HG03139 (cell line): ENCODE data around the gene SLC9A7.

Experiments
- ATAC-seq: cut with Tn5 transposase; IDR thresholded peaks from one replicate; pipeline ENCODE4 v1.9.1; 2021; ENCODE audit not compliant: unreplicated experiment

SLC9A7 gene

GRCh38 chrX:46707274-46707965, 51.5 kb downstream of the SLC9A7 start:
- no peak for ATAC-seq

GRCh38 chrX:46704767-46705386, 54.0 kb downstream of the SLC9A7 start:
- ATAC-seq = peak; percentile 82

GRCh38 chrX:46703980-46704379, 54.9 kb downstream of the SLC9A7 start:
- no peak for ATAC-seq

GRCh38 chrX:46698691-46699090, 60.2 kb downstream of the SLC9A7 start:
- no peak for ATAC-seq

- no peak for ATAC-seq
Observed at GRCh38 chrX:46695491-46695890, 63.4 kb downstream of the SLC9A7 start.

GRCh38 chrX:46694549-46694948, 64.4 kb downstream of the SLC9A7 start:
- no peak for ATAC-seq

- ATAC-seq = no peak
Observed at GRCh38 chrX:46693149-46693548, 65.8 kb downstream of the SLC9A7 start.

GRCh38 chrX:46690818-46691217, 68.1 kb downstream of the SLC9A7 start:
- no peak for ATAC-seq

GRCh38 chrX:46687619-46688018, 71.3 kb downstream of the SLC9A7 start:
- ATAC-seq = no peak

GRCh38 chrX:46686003-46686645, 72.8 kb downstream of the SLC9A7 start:
- ATAC-seq = no peak

GRCh38 chrX:46683048-46683447, 75.9 kb downstream of the SLC9A7 start:
- ATAC-seq = no peak

GRCh38 chrX:46681849-46682248, 77.1 kb downstream of the SLC9A7 start:
- no peak for ATAC-seq

GRCh38 chrX:46678232-46678631, 80.7 kb downstream of the SLC9A7 start:
- no peak for ATAC-seq

- ATAC-seq = no peak
Observed at GRCh38 chrX:46676399-46677356, 82.2 kb downstream of the SLC9A7 start.

- ATAC-seq = no peak
Observed at GRCh38 chrX:46673620-46674359, 85.1 kb downstream of the SLC9A7 start.

- ATAC-seq = no peak
Observed at GRCh38 chrX:46670316-46670715, 88.6 kb downstream of the SLC9A7 start.

GRCh38 chrX:46666831-46667230, 92.1 kb downstream of the SLC9A7 start:
- ATAC-seq = no peak

GRCh38 chrX:46665232-46666152, 93.4 kb downstream of the SLC9A7 start:
- no peak for ATAC-seq

- no peak for ATAC-seq
Observed at GRCh38 chrX:46662188-46662958, 96.5 kb downstream of the SLC9A7 start.
